NCI-H526 treated with DMSO at 0.1 percent for 48 hours (cell line): ENCODE measurements around the gene PDRG1.
A peak's percentile ranks its signal among the peaks of the same experiment; 100 is the strongest.

ENCODE experiments used
- DNase-seq: peaks from one replicate; lab custom pipeline; 2025; lab: John Stamatoyannopoulos, UW

PDRG1 gene

DNA sequence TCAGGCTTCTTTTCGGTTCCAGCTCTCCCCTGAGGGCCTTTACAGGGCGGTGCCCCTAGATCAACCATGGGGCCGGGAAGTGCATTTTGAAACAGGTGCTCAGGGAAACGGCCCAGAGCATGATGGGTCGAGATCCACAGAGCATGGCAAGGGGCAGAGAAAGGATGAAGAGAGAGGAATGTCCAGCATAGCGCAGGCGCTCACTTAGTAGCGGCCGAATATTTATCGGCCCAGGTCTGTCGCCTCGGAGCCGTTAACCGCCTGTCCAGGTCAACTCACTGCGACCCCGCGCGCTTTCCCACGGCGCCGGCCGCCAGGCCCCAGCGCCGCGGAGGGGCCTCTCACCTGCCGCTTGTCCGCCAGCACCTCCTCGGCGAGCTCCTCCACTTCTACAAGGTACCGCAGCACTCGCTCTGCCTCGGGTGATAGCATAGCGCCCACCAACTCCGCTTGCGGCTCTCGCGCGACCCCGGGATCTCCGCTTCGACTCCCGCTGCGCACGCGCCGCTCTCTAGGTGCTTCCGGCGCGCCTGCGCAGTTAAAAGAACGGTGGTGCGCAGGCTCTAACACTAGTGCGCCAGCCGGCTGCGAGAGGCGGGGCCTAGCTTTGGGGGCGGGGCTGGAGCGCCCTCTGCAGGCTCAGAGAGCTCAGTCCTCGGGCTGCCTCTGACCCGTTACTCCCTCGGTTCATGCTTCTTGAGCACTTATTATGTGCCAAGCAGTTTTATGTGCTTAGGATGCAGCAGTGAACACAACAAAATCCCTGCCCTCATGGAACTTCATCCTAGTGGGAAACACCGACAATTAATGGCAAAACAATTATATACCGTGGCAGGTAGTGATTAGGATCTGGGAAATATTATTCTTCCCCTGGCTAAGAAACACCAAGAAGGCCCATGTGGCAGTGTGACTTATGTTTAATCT is at the start of gene PDRG1:
TSS of gene PDRG1 (minus strand) at position 517 of the 924 bp plus-strand sequence. CDS start at position 432, 85 bp downstream.
- peak; percentile 96 for DNase-seq

DNA sequence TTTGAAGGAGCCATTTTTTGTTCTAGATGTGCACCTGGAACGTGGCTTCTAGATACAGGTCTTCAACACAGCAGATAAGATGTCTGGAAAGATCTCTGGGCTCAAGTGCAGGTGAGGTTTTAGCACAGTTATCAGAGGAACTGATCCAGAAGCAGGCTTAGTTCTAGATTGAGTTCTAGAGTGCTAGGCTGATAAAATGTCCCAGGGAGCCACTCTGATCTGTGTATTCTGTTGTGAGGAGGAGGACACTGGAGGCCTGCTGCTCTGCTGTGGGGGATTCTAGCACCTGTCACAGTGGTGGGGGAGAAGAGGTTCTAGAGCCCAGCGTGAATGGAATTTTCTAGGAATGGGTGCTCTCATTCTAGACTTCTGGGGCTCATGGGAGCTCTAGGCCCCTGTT is 46.4 kb upstream of the PDRG1 start:
- no peak for DNase-seq

DNA sequence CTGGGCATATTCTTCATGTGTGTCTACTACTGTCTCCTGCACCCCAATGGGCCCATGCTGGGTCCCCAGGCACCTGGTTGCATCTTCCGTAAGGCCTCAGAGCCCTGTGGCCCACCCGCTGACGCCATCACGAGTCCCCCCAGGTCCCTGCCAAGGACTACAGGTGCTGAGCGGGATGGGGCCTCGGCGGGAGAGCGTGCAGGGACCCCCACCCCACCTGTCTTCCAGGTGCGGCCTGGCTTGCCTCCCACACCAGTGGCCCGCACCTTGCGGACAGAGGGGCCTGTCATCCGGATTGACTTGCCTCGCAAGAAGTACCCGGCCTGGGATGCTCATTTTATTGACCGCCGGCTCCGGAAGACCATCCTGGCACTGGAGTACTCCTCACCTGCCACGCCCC is 45.1 kb upstream of the PDRG1 start:
- DNase-seq: no peak

DNA sequence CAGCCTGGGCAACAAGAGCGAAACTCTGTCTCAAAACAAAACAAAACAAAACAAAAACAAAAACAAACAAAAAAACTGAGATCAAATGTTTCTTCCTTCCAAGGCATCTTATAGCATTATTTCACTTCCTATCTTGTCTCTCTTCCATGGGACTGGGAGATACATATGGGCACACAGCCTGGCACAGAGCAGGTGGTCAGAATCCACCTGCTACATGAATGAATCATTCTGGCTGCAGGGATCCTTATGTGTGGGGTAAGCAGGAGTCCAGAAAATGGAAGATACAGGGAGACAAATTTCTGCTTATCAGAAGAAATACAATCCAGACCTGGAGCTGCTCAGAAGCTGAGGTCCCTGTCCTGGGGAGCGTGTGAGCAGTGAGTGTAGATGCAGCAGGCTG is 40.2 kb upstream of the PDRG1 start:
- no peak for DNase-seq

DNA sequence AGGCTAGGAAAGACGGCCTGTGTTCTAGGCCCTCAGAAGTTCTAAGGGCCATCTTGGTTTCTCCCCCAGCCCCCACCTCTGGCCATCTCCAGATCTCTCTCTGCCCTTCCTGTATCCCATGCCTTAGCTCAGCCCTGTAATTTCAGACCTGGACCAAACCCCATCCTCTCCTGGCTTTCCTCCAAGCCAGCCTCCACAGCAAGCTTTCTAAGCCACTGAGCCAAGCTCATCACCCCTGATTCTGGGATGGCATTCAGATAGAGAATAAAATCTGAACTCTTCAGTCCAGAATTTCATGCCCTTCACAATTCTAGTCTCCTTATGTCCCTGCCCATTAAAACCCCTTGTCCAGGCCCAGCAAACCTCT is 39.5 kb upstream of the PDRG1 start:
- DNase-seq: no peak

DNA sequence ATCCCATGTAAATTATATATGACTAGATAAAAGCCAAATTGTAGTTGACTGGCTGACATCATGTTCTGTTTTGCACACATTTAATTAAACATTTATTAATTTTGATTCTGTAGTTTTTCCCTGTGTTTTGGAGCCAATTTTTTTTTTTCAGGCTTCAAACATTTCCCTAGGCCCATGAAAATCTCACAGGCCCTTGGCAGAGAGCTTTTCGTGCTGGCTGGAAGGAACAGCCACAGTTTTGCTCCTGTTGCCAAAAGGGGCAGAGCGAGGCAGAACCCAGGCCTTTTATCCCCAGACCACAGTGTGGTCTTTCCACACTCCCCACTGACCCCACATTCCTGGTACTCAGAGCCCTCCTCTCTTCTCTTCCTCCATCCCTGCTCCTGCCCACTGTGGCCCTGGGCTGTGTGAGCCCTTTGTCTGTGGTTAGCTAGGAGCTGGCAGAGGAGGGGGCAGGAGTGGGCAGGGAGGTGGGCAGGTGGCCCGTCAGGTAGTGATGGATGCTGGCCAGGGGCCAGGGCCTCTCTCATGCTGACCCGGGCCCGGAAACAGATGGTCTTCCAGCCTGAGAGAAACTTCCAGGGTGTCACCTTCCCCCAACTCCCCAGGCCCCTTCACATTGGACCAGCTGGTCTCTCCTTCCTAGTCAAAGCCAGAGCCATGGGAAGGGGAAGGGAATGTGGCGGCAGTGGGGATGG is 38.9 kb upstream of the PDRG1 start:
- DNase-seq: no peak

DNA sequence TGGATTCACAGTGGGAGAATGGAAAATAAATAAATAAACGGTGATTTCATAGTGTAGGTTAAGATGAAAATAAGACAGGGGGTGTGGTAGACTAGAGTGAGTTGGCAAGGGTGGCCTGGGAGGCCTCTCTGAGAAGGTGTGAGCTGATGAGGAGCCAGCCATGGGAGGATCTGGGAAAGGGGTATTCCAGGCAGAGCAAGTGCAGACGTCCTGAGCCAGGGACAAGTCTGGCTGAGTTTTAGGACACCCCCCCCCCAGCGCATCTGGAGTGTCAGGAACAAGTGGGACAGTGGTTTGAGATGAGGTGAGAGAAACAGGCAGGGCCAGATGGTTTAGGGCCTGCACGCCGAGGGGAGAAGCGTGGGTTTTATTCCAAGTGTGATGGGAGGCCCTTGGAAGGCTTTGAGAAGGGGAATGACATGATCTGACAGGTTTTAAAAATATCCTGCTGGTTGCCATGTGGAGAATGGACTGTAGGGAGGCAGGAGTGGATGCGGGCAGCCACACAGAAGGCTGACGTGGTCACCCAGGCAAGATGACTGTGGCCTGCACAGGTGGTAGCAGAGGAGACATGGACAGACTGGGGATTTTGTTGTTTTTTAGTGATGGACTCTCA is 37.3 kb upstream of the PDRG1 start:
- no peak for DNase-seq

DNA sequence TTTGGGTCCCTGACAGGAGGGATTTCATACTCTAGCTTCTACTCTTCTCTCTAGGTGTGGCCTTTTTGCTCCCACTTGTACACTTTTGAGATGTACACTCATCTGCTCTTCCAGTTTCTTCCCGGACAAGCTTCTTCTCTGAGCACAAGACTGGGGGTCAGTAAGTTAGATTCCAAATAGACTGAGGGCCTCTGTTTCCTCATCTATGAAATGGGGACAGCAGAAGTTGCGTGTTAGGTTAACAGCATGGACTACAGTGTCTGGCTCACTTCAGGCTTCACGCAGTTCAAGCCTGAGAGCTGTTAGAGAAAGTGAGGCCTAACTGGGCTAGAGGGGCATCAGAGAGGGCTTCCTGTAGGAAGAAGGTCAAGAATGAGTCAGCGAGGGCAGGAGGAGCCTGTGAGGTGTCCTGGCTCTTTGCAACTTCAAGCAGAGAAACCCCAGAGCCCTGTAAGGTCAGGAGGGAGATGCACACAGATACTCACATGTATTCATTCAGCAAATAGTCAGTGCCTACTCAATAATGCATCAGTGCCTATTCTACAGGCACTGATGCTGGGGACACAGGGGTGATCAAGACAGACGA is 36.7 kb upstream of the PDRG1 start:
- DNase-seq: no peak

DNA sequence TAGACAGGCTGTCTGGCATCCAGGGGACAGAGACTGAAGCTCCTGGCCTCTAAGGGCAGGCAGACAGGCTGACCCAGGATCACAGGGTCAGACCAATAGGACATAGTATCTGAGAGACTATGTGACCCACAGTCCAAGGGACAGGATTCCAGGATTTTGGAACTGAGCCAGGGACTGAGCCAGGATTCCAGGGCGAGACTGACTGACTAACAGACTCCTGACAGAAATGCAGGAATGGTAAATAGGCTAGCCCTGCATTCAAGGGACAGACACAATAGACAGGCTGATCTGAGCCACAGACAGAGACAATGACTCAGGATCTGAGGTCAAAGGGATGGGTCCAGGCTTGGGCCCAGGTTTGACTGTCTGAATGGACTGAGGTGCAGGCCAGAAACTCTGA is 35.9 kb upstream of the PDRG1 start:
- no peak for DNase-seq

DNA sequence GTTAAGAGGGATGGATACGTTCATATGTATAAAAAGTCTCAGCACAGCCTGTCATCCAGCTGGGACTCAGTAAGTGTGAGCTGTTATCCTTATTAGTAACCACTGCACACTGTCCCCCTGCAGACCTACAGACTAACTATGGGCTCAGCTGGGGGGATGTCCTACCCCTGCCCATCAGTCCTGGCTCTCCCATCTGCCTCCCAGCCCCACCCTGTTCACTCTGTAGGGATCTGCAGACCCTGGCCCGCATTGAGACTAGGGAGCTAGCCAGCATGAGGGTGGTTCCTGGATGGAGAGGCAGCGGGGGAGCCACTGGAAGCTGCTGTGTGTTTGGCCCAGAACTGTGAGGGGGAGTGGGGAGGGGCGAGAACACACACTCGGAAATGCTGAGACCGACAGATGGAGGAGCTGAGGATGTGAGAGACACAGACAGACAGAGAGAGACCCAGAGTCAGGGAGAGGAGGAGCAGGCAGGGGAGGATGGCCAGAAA is 33.2 kb upstream of the PDRG1 start:
- no peak for DNase-seq

DNA sequence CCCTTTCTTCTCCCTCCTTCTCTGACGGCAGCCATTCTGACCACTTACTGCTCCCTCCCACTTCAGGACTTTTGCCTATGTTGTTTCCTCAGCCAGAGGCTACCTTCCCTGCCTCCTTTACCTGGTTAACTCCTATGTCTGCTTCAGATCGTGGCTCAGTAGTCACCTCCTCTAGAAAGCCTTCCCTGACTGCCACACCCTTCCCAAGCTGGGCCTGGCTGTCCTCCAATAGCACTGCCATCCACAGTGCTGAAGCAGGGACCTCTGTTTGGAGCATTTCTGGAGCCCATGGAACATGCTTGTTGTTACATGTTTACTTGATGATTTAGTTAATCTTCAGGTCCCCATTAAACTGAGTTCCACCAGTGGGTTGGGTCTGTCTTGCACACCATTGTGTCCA is 29.9 kb upstream of the PDRG1 start:
- no peak for DNase-seq

DNA sequence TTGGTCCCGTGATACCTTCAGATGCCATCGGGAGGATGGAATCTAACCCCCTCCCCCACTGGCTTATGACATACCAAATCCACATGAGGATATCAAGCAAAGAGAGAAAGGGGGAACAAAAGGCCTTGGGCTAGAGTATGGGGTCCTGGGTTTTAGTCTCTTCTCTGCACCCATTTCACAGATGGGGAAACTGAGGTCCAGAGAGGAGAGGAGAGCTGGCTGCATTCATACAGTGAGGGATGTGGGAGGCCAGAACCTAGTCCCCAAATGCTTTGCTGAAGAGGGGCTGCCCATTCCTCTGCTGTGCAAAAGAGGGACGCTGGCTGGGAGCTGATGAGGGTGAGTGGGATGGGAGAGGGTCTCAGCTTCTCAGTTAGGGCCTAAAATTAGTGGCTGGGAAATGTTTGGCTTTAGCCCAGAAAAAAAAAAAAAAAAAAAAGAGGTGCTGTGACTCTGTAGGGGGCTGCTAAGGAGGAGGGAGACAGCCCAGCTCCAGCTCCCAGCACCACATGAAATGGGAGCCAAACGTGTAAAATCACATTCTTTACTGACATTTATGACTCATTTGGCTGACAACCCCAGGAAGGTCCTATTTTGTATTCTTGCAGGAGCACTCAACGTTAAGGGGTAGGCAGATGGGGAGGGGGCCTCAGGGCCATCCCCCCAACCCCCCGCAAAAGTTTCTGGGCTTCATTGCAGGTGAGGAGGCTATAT is 28.0 kb upstream of the PDRG1 start:
- no peak for DNase-seq

DNA sequence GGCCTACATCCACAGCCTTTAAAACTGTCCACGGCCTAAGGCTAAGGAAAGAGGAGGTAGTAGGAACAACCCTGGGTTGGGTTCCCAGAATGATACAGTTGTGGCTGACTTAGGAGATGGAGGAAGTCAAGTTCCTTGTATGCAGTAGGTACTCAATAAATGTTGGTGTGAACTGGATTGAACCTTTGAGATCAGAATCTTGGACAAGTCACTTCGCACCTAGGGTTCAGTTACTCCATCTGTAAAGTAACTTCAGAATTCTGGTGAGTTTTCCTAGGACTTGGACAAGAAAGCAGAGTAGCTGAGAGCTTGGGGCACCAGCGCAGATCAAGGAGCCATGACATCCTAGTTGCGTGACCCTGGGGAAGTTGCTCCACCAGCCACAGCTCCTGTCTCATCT is 25.2 kb upstream of the PDRG1 start:
- DNase-seq: no peak

DNA sequence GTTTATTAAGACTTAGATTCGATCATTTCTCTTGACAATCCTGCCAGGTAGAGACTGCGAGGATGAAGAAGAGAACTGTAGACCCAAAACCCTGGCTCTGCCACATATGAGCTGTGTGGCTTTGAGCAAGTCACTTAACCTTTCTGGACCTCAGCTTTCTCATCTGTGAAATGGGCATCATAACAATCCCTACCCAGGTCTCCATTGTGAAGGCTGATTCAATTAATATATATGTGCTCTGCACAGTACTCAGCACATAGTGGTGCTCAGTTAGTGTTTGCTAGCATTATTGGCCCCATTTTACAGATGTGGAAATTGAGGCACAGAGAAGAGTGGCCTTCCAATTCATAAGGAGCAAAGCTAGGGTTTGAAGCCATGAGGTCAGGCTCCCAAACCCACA is 24.0 kb upstream of the PDRG1 start:
- DNase-seq: no peak

DNA sequence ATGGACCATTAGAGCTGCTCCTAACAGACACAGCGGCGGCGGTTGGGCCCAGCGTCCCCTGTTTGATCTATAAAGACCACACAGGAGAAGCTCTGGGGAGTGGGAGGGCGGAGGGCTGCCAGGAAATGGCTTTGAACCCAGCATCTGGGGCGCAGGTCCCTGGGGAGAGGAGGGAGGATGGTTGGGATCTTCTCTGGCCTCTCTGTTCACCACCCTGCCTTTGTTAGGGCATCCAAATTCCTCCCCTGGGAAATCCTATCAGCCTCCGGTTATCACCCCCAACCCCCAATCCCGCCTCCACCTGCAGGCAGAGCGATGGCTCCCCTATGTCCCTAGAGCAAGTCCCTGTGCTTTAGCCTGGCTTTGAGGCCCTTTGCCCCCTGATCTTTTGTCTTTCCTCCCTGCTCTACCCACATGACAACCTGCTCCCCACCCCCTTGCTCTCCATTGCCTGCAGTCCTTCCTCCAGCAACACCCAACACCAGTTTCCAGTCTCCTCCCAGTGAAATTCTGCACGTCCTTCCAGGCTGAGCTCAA is 23.2 kb upstream of the PDRG1 start:
- DNase-seq: peak; percentile 84

DNA sequence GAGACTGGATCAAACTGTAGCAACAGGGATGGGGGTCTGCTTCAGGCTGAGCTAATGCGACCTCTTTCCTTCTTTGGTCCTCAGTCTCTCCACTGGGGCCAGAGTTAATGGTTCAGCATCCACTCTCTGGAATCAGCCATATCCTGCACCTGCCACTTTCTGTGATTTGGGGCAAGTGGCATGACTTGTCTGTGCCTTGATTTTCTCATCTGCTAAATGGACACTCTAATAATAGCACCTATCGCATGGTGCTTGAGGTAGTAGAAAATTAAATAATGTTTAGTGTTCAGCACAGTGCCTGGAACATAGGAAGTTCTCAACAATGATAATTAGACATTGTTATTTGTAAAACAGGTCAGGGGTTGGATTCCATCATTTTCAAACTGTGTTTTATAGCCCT is 22.4 kb upstream of the PDRG1 start:
- no peak for DNase-seq

DNA sequence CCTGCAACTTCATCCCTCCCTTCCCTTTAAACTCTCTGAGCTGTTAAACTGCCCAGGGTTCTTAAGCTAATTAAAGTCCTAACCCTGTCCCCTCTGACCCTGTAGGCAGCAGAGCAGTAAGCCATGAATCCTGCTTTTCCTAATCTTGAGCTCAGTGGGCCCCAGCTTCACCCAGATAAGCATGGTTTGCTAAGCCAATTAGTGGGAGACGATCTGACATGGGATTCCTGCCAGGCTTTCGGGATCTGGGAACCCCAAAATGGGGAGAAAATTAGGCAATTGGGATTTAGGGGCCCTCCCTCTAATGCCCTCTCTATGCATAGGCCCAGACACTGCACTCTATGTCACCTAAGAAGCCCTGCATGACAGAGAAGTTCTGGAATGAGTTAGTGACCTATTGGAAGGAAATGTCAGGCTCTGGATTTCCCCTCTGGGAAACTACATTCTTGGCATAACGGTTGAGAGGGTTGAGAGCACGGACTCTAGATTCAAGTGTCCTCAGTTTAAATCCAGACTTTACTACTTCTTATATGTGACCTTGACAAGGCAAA is 20.7 kb upstream of the PDRG1 start:
- no peak for DNase-seq

DNA sequence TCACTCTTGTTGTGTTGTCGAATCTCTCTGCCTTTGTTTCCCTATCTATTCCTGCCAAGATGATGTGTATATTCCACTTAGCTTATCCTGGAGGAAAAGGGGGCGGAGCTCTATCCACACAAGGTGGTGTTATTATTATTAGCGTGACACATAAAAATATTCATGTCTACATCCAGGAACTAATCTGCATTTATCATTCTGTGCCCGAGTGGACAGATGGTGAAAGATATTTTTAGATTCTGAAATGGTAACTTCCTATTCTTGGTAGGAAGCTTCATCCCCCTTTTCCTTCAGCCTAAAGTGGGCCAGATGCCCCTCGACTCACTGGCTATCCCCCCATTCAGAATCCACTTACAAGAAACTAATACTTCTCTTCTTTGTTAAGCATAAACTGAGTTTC is 18.1 kb upstream of the PDRG1 start:
- no peak for DNase-seq

DNA sequence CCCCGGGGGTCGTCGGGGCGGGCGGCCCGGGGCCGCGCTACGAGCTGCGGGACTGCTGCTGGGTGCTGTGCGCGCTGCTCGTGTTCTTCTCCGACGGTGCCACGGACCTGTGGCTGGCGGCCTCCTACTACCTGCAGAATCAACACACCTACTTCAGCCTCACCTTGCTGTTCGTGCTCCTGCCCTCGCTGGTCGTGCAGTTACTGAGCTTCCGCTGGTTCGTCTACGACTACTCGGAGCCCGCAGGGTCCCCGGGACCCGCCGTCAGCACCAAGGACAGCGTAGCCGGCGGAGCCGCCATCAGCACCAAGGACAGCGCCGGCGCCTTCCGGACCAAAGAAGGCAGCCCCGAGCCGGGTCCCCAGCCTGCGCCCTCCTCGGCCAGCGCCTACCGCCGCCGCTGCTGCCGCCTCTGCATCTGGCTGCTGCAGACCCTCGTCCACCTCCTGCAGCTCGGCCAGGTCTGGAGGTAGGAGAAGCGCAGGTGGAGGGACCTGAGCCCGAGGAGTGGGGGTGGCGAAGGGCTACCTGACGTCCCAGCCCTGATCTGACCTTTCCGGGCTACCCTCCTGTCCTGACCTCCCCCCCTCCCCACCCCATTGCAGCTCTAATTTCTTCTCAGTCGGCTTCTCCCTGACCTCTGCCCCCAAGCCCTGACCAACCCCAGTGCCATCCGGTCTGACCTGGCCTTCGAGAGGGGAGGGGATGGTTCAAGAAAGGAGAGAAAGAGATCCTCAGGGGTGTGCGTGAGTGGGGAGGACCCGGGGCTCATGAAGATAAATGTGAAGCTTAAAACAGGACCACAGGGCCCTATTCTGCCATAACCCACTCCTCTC is 16.7 kb upstream of the PDRG1 start:
- no peak for DNase-seq

DNA sequence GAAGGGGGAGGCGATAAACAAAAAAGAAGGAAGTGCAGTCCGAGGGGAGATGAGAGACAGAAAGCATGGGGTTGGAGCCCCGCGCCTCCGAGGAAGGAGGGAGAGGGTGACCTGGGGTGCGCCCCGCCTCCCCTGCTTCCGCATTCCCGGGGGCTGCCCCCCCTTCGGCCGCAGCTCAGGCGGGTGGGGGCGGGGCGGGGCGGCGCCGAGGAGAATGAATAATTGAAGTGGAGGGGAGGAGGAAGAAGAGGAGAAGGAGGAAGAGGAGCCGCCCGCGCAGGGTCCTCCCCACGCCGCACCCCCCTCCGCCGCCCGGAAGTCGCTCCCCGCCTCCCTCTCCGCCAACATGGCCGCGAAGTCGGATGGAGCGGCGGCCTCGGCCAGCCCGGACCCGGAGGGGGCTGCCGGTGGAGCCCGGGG is 16.0 kb upstream of the PDRG1 start, which contains the start of gene XKR7:
TSS of gene XKR7 (plus strand) at position 322 of the 420 bp plus-strand sequence. CDS start at position 347, 25 bp downstream.
- peak; percentile 66 for DNase-seq
